IMR-90 (cell line): ENCODE measurements around the gene PTCH1. TPM values are rescaled to one million over a fixed set of nuclear protein-coding genes. Genes with fewer than 3 reads are reported as not detected.

Experiments used
- ATAC-seq: fragments of 200-7000 bp; cut with Tn5 transposase; 2 replicates; pipeline ENCODE4 v1.9.1; 2020; ENCODE audit warnings: low read depth, mild to moderate bottlenecking, moderate library complexity
- BruUV-seq: library from RNA; stranded (reverse); fragments of 400-500 nt; replicated peaks from 2 replicates; lab custom pipeline; 2021; lab: Mats Ljungman, UMichigan
- CTCF ChIA-PET: fragments of 300-600 bp; formaldehyde crosslinking; extraction: SDS; loops from one replicate; lab custom pipeline; 2021; ENCODE audit warnings: antibody characterized with exemption; lab: Yijun Ruan, JAX
- POLR2A ChIA-PET: fragments of 300-600 bp; sonication (Branson Sonifier 250); formaldehyde crosslinking; loops from one replicate; lab custom pipeline; 2022; ENCODE audit warnings: antibody characterized with exemption; ENCODE audit not compliant: unreplicated experiment; lab: Charles Lee
- DNase-seq: peaks from one replicate; pipeline ENCODE4 v3.0.0; 2013
- H2AFZ ChIP-seq: replicated peaks from 2 replicates; pipeline ENCODE3; 2013; ENCODE audit warnings: low read length, mild to moderate bottlenecking; ENCODE audit not compliant: poor library complexity
- H2AK5ac ChIP-seq: 2 replicates; pipeline ENCODE4 v1.6.1; 2013; ENCODE audit warnings: low read depth, low read length, inconsistent platforms
- H2AK9ac ChIP-seq: replicated peaks from 2 replicates; pipeline ENCODE3; 2013; ENCODE audit warnings: mild to moderate bottlenecking, low read depth, low read length, moderate library complexity; ENCODE audit not compliant: poor library complexity
- H2BK120ac ChIP-seq: 2 replicates; pipeline ENCODE4 v1.6.1; 2013; ENCODE audit warnings: low read depth, low read length, inconsistent platforms
- H2BK15ac ChIP-seq: 3 replicates; pipeline ENCODE4 v1.6.1; 2013; ENCODE audit warnings: low read depth, low read length, inconsistent platforms
- H2BK20ac ChIP-seq: 2 replicates; pipeline ENCODE4 v1.6.1; 2013; ENCODE audit warnings: low read depth, mild to moderate bottlenecking, inconsistent platforms, low read length, moderate library complexity
- H2BK5ac ChIP-seq: 2 replicates; pipeline ENCODE4 v1.6.1; 2013; ENCODE audit warnings: mild to moderate bottlenecking, low read depth, low read length, inconsistent platforms; ENCODE audit not compliant: poor library complexity, severe bottlenecking
- H3K14ac ChIP-seq: replicated peaks from 2 replicates; pipeline ENCODE4 v1.6.1; 2013; ENCODE audit warnings: low read depth, low read length, inconsistent platforms
- H3K18ac ChIP-seq: 2 replicates; pipeline ENCODE4 v1.6.1; 2013; ENCODE audit warnings: low read depth, low read length, control low read depth
- H3K23ac ChIP-seq: 2 replicates; pipeline ENCODE4 v1.6.1; 2013; ENCODE audit warnings: low read depth, low read length, inconsistent platforms
- H3K27ac ChIP-seq: 2 replicates; pipeline ENCODE4 v1.5.1; 2013; ENCODE audit warnings: mild to moderate bottlenecking, control low read depth, low read length; ENCODE audit not compliant: insufficient read depth
- H3K27me3 ChIP-seq: 2 replicates; pipeline ENCODE4 v1.6.1; 2013; ENCODE audit warnings: low read length; ENCODE audit not compliant: control insufficient read depth, insufficient read depth
- H3K36me3 ChIP-seq: 2 replicates; pipeline ENCODE4 v1.6.1; 2013; ENCODE audit warnings: low read length, mixed read lengths; ENCODE audit not compliant: control insufficient read depth, insufficient read depth
- H3K4ac ChIP-seq: 2 replicates; pipeline ENCODE4 v1.6.1; 2013; ENCODE audit warnings: low read depth, low read length, inconsistent platforms
- H3K4me1 ChIP-seq: 2 replicates; pipeline ENCODE4 v1.6.1; 2013; ENCODE audit warnings: low read length, mixed read lengths; ENCODE audit not compliant: control insufficient read depth, insufficient read depth
- H3K4me2 ChIP-seq: 2 replicates; pipeline ENCODE4 v1.6.1; 2013; ENCODE audit warnings: low read depth, mild to moderate bottlenecking, control low read depth, low read length, moderate library complexity
- H3K4me3 ChIP-seq: 2 replicates; pipeline ENCODE4 v1.5.1; 2013; ENCODE audit warnings: low read depth, mild to moderate bottlenecking, control low read depth, low read length, moderate library complexity; ENCODE audit not compliant: insufficient read depth
- H3K56ac ChIP-seq: 2 replicates; pipeline ENCODE4 v1.6.1; 2013; ENCODE audit warnings: low read length, inconsistent platforms; ENCODE audit not compliant: insufficient read depth; ENCODE audit errors: extremely low read depth
- H3K79me1 ChIP-seq, 2 experiments: 2 replicates each; pipeline ENCODE4 v1.6.1; 2013; ENCODE audit warnings: low read length in 2 of 2, inconsistent platforms in 1 of 2, low read depth in 1 of 2
- H3K9ac ChIP-seq: 2 replicates; pipeline ENCODE4 v1.6.1; 2013; ENCODE audit warnings: low read depth, low read length, control low read depth
- H3K9me1 ChIP-seq: 2 replicates; pipeline ENCODE4 v1.6.1; 2013; ENCODE audit warnings: low read length, inconsistent platforms; ENCODE audit not compliant: insufficient read depth
- H3K9me3 ChIP-seq: 2 replicates; pipeline ENCODE4 v1.6.1; 2013; ENCODE audit warnings: low read length; ENCODE audit not compliant: control insufficient read depth, insufficient read depth
- H4K20me1 ChIP-seq: 2 replicates; pipeline ENCODE4 v1.6.1; 2013; ENCODE audit warnings: low read length, inconsistent platforms; ENCODE audit not compliant: insufficient read depth
- H4K5ac ChIP-seq: 2 replicates; pipeline ENCODE4 v1.6.1; 2013; ENCODE audit warnings: mild to moderate bottlenecking, low read depth, low read length, control low read depth
- H4K8ac ChIP-seq, 2 experiments: 2 replicates each; pipeline ENCODE4 v1.6.1; 2013; ENCODE audit warnings: low read depth in 2 of 2, low read length in 2 of 2, control low read depth in 1 of 2, inconsistent platforms in 1 of 2
- H4K91ac ChIP-seq: 2 replicates; pipeline ENCODE4 v1.6.1; 2013; ENCODE audit warnings: low read depth, low read length, inconsistent platforms; ENCODE audit not compliant: insufficient read depth
- BHLHE40 ChIP-seq: fragments of 150-350 bp; IDR thresholded peaks from 2 replicates; pipeline ENCODE4 v1.6.1; 2016; ENCODE audit warnings: mild to moderate bottlenecking, low read depth, low read length
- CEBPB ChIP-seq: IDR thresholded peaks from 2 replicates; pipeline ENCODE4 v1.6.1; 2012; ENCODE audit warnings: low read depth, low read length, improper control_type of control experiment
- CHD1 ChIP-seq: IDR thresholded peaks from 2 replicates; pipeline ENCODE4 v1.6.1; 2012; ENCODE audit warnings: low read depth, low read length, improper control_type of control experiment
- CTCF ChIP-seq: conservative IDR thresholded peaks from 2 replicates; pipeline ENCODE4 v1.5.1; 2012; ENCODE audit warnings: mild to moderate bottlenecking, low read depth, low read length, improper control_type of control experiment
- ELK1 ChIP-seq: fragments of 150-350 bp; IDR thresholded peaks from 2 replicates; pipeline ENCODE4 v1.6.1; 2016; ENCODE audit warnings: low read depth, mild to moderate bottlenecking, low read length, moderate library complexity, borderline replicate concordance
- FOS ChIP-seq: fragments of 150-350 bp; IDR thresholded peaks from 2 replicates; pipeline ENCODE4 v1.6.1; 2016; ENCODE audit warnings: low read depth, low read length
- MAFK ChIP-seq: IDR thresholded peaks from 2 replicates; pipeline ENCODE4 v1.6.1; 2012; ENCODE audit warnings: low read depth, low read length, improper control_type of control experiment
- MAZ ChIP-seq: IDR thresholded peaks from 2 replicates; pipeline ENCODE4 v1.6.1; 2012; ENCODE audit warnings: low read depth, mild to moderate bottlenecking, low read length, improper control_type of control experiment, moderate library complexity, borderline replicate concordance
- NFE2L2 ChIP-seq: fragments of 150-350 bp; IDR thresholded peaks from 2 replicates; pipeline ENCODE4 v1.6.1; 2016; ENCODE audit warnings: low read depth, mild to moderate bottlenecking, low read length
- RAD21 ChIP-seq: IDR thresholded peaks from 2 replicates; pipeline ENCODE4 v1.6.1; 2012; ENCODE audit warnings: low read length, improper control_type of control experiment
- RCOR1 ChIP-seq: IDR thresholded peaks from 2 replicates; pipeline ENCODE4 v1.6.1; 2012; ENCODE audit warnings: mild to moderate bottlenecking, low read length, improper control_type of control experiment; ENCODE audit not compliant: insufficient replicate concordance
- RFX5 ChIP-seq: IDR thresholded peaks from 2 replicates; pipeline ENCODE4 v1.8.0; 2012; ENCODE audit warnings: low read depth, mild to moderate bottlenecking, low read length, moderate library complexity
- SMC3 ChIP-seq: fragments of 150-350 bp; IDR thresholded peaks from 2 replicates; pipeline ENCODE4 v1.6.1; 2016; ENCODE audit warnings: low read depth, mild to moderate bottlenecking, antibody characterized with exemption, low read length, moderate library complexity
- USF2 ChIP-seq: fragments of 150-350 bp; IDR thresholded peaks from 2 replicates; pipeline ENCODE4 v1.6.1; 2017; ENCODE audit warnings: mild to moderate bottlenecking, antibody characterized with exemption, low read length, low read depth
- WGBS, 2 experiments: methylation state at CpG; one replicate each; pipeline versions ENCODE4 v1.1.5 to v1.1.7; 2013; ENCODE audit warnings: missing lambda C conversion rate in 2 of 2; ENCODE audit not compliant: insufficient read length in 1 of 2; ENCODE audit errors: extremely low coverage in 2 of 2; 5-methylcytosine and 5-hydroxymethylcytosine counted together
- dilution Hi-C: fragments of 300-500 bp; cut with HindIII; formaldehyde crosslinking; loops from one replicate; pipeline ENCODE4 v1.14.3; 2018; ENCODE audit warnings: low sequenced_read_pairs; ENCODE audit not compliant: unreplicated experiment
- in situ Hi-C: fragments of 300-500 bp; cut with MboI; formaldehyde crosslinking; loops from 3 replicates; pipeline ENCODE4 v1.14.3; 2019; ENCODE audit warnings: low sequenced_read_pairs, inconsistent platforms, mixed read lengths
- intact Hi-C: fragments of 100-400 bp; cut with micrococcal nuclease; formaldehyde crosslinking; loops from 2 replicates; pipeline ENCODE4 v1.10.0; 2022
- polyA plus RNA-seq, 3 experiments: library from polyadenylated mRNA; depleted of rRNA; stranded (reverse); fragments of >200 nt; gene quantifications; 2 replicates each; pipeline ENCODE4 v1.2.3, GENCODE V29; 2012; ENCODE audit warnings: low replicate concordance in 1 of 3
- total RNA-seq: library from RNA; depleted of rRNA; stranded (reverse); fragments of >200 nt; gene quantifications from 2 replicates; pipeline ENCODE4 v1.2.3, GENCODE V29; 2012

PTCH1 gene
- total and polyA plus RNA-seq, 2 of the 4 experiments (the other 2 are of a cell fraction): 4.1 to 5.0 TPM

GRCh38 chr9:95505072-95505716 is 11.6 kb downstream of the PTCH1 start:
- H3K4me1 ChIP-seq: peaks cover 8% of the 10 kb centered on the region
- no peak overlapping the region for H2AK9ac ChIP-seq
- DNase-seq (no peak), ATAC-seq (no peak)
- H4K5ac ChIP-seq: no peak overlapping the region
- BruUV-seq: no TSS peak
- no peak overlapping the region for H3K14ac ChIP-seq
- no peak overlapping the region; the same call in 1 of the 2 replicates for H3K56ac ChIP-seq
- 0 out of 2 replicates have a peak overlapping the region, but pooled peaks have one; percentile 18 for H2AK5ac ChIP-seq
- H3K4me2 ChIP-seq: peak overlapping the region; percentile 92
- H2BK120ac ChIP-seq: no peak overlapping the region
- ChIA-PET CTCF (no interaction called here), POLR2A (interaction anchor here (0.7 kb wide), 1 partner anchor 412 kb away, joined by 22 read pairs; no protein-coding TSS in a partner anchor)
- peak overlapping the region in 1 of 2 experiments; percentile 2; a peak in 1 of 4 replicates for H4K8ac ChIP-seq
- 0 out of 2 replicates have a peak overlapping the region, but pooled peaks have one; percentile 27 for H4K91ac ChIP-seq
- 0 out of 2 replicates have a peak overlapping the region, but pooled peaks have one; percentile 25 for H3K4ac ChIP-seq
- H3K27ac ChIP-seq: no peak overlapping the region
- dilution Hi-C loops (no loop called here), intact Hi-C loops (loop anchor here (5.0 to 10.0 kb wide), 3 partner anchors 123 to 630 kb away; no protein-coding TSS in a partner anchor), in situ Hi-C loops (no loop called here)
- H3K4me3 ChIP-seq: peak overlapping the region; percentile 84
- no peaks in the 10 kb centered on the region for H3K27me3 ChIP-seq
- peaks cover 39% of the 10 kb centered on the region for H4K20me1 ChIP-seq
- H3K9me1 ChIP-seq: peaks cover 3% of the 10 kb centered on the region
- TF ChIP-seq RCOR1 (no peak), MAFK (no peak), CTCF (no peak), MAZ (no peak), BHLHE40 (no peak), ELK1 (no peak), FOS (no peak), SMC3 (no peak), RFX5 (no peak), CHD1 (no peak), CEBPB (no peak), RAD21 (no peak), USF2 (no peak), NFE2L2 (no peak)
- no peak overlapping the region for H2BK15ac ChIP-seq
- no peak overlapping the region for H2BK5ac ChIP-seq
- peaks cover 10 to 48% of the 10 kb centered on the region in 2 experiments; a peak in 3 of 4 replicates for H3K79me1 ChIP-seq
- 6% methylated on average over 3 of the region's 10 CpGs; no CpG with 5 or more reads in 1 of the 2 experiments for WGBS, 2 experiments
- H3K23ac ChIP-seq: no peak overlapping the region
- H2BK20ac ChIP-seq: no peak overlapping the region
- peak overlapping the region; percentile 78 for H2AFZ ChIP-seq
- H3K36me3 ChIP-seq: no peaks in the 10 kb centered on the region; the same call in 1 of the 2 replicates
- H3K18ac ChIP-seq: 0 out of 2 replicates have a peak overlapping the region, but pooled peaks have one; percentile 1
- peak overlapping the region; percentile 39 for H3K9ac ChIP-seq
- no peaks in the 10 kb centered on the region for H3K9me3 ChIP-seq
